ENCODE results near the gene PRDM16. TPM values are rescaled to one million over a fixed set of nuclear protein-coding genes. Genes with fewer than 3 reads are reported as not detected.

PRDM16 gene
- polyA plus RNA-seq, 2 donors = 0.15 to 0.28 TPM

DNA sequence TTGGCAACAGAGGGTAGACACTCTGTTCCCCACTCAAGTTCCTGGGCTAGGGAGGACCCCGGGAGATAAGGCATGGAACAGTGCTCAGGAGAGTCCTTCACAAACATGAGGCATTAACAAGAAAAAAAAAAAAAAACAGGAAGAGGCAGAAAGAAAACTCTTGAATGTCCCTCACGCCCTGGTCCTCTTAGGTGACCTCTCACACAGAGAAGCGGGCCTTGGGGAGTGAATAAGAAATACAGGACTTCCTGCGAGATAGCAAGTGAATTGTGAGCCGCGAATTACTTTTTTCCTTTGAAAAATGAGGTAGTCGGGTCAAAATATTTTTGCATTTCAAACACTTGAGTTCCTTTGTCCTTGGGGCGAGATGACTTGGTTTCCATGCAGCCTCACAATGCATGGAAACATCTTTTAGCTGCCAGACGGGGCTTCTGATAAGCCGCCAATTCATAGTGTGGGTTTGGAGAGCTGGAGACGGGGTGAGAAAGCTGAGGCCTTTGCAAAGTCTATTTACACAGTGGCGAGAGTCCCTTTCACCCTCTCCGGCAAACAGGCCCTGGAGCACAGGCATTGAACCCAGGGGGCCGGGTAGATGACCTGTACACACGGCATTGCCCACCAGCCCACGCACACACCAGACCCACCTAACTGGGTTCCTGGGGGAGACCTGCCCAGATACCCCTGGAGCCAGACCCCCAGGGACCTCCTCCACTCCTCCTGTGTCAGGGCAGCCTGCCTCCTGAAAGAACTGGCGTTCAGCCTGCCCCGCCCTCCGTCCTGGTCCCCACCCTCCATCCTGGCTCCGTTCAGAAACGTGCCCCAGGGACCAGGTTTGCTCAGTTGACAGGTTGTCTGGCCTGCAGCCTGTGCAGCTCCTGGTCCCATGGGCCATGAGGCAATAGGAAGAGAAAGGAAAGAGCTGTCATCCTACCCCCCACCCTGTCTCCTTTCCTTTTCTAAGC lies 192.3 kb downstream of the PRDM16 start:
- Histone ChIP-seq H3K4me1 (ENCODE audit: control insufficient read depth in 2 of 2, insufficient read depth in 2 of 2, low read length in 1 of 2) (no peaks in the 10 kb centered on the region), H3K9me3 (ENCODE audit: control insufficient read depth in 2 of 2, insufficient read depth in 1 of 2, low read depth in 1 of 2, low read length in 1 of 2) (peaks cover 0 to 3% of the 10 kb centered on the region in 2 donors), H3K27me3 (ENCODE audit: control insufficient read depth in 1 of 2, insufficient read depth in 2 of 2, low read length in 2 of 2) (no peaks in the 10 kb centered on the region), H3K36me3 (ENCODE audit: control insufficient read depth in 2 of 2, insufficient read depth in 2 of 2, low read length in 1 of 2) (no peaks in the 10 kb centered on the region), H3K4me3 (ENCODE audit: low read depth in 1 of 2, low read length in 2 of 2) (no peak overlapping the region), H3K27ac (ENCODE audit: low read depth in 2 of 2, low read length in 1 of 2) (no peak overlapping the region)
- 53% methylated on average over 20 to 21 of the region's 21 CpGs for WGBS, 2 donors

GRCh38 chr1:3261969-3262579 lies 193.1 kb downstream of the PRDM16 start:
- no peaks in the 10 kb centered on the region for H3K27me3 ChIP-seq (ENCODE audit: control insufficient read depth in 1 of 2, insufficient read depth in 2 of 2, low read length in 2 of 2)
- 64 to 69% methylated on average over 11 of the region's 11 CpGs for WGBS, 2 donors
- no peaks in the 10 kb centered on the region for H3K4me1 ChIP-seq (ENCODE audit: control insufficient read depth in 2 of 2, insufficient read depth in 2 of 2, low read length in 1 of 2)
- peaks cover 0 to 2% of the 10 kb centered on the region in 2 donors for H3K9me3 ChIP-seq (ENCODE audit: control insufficient read depth in 2 of 2, insufficient read depth in 1 of 2, low read depth in 1 of 2, low read length in 1 of 2)
- no peak overlapping the region for H3K4me3 ChIP-seq (ENCODE audit: low read depth in 1 of 2, low read length in 2 of 2)
- H3K27ac ChIP-seq (ENCODE audit: low read depth in 2 of 2, low read length in 1 of 2) = no peak overlapping the region
- no peaks in the 10 kb centered on the region for H3K36me3 ChIP-seq (ENCODE audit: control insufficient read depth in 2 of 2, insufficient read depth in 2 of 2, low read length in 1 of 2)

DNA sequence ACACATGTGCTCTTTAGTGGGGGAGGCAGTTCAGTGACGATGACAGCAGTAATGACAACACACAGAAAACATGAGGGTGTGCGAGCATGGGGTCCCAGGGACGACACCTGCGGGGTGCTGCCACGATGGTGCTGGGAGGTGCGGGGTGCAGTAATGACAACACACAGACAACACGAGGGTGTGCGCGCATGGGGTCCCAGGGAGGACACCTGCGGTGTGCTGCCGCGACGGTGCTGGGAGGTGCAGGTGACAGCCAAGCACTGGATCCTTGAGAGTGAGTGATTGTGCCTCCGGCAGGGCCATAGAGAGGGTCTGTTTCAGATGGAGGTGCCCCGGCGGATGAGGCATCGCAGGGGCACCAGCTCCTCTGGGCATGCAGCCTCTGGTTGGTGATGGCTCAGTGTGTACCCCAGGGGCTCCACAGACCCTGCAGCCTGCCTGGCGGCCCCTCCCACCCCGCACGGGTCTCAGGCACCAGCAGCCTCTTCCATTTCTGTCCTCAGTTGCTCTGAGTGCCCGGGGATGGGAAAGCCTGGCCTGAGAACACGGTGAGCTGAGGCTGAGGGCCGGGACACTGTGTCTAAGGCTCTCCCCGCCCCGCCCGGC lies 193.8 kb downstream of the PRDM16 start:
- no peak overlapping the region for H3K27ac ChIP-seq (ENCODE audit: low read depth in 2 of 2, low read length in 1 of 2)
- H3K36me3 ChIP-seq (ENCODE audit: control insufficient read depth in 2 of 2, insufficient read depth in 2 of 2, low read length in 1 of 2) = no peaks in the 10 kb centered on the region
- no peaks in the 10 kb centered on the region for H3K27me3 ChIP-seq (ENCODE audit: control insufficient read depth in 1 of 2, insufficient read depth in 2 of 2, low read length in 2 of 2)
- WGBS, 2 donors = 79 to 85% methylated on average over 26 of the region's 26 CpGs
- H3K4me1 ChIP-seq (ENCODE audit: control insufficient read depth in 2 of 2, insufficient read depth in 2 of 2, low read length in 1 of 2) = no peaks in the 10 kb centered on the region
- no peak overlapping the region for H3K4me3 ChIP-seq (ENCODE audit: low read depth in 1 of 2, low read length in 2 of 2)
- no peaks in the 10 kb centered on the region for H3K9me3 ChIP-seq (ENCODE audit: control insufficient read depth in 2 of 2, insufficient read depth in 1 of 2, low read depth in 1 of 2, low read length in 1 of 2)

GRCh38 chr1:3263790-3264189 lies 194.8 kb downstream of the PRDM16 start:
- Histone ChIP-seq H3K4me1 (ENCODE audit: control insufficient read depth in 2 of 2, insufficient read depth in 2 of 2, low read length in 1 of 2) (no peaks in the 10 kb centered on the region), H3K9me3 (ENCODE audit: control insufficient read depth in 2 of 2, insufficient read depth in 1 of 2, low read depth in 1 of 2, low read length in 1 of 2) (no peaks in the 10 kb centered on the region), H3K4me3 (ENCODE audit: low read depth in 1 of 2, low read length in 2 of 2) (no peak overlapping the region), H3K27ac (ENCODE audit: low read depth in 2 of 2, low read length in 1 of 2) (no peak overlapping the region), H3K36me3 (ENCODE audit: control insufficient read depth in 2 of 2, insufficient read depth in 2 of 2, low read length in 1 of 2) (no peaks in the 10 kb centered on the region), H3K27me3 (ENCODE audit: control insufficient read depth in 1 of 2, insufficient read depth in 2 of 2, low read length in 2 of 2) (no peaks in the 10 kb centered on the region)
- WGBS, 2 donors = 72 to 74% methylated on average over 10 of the region's 10 CpGs

DNA sequence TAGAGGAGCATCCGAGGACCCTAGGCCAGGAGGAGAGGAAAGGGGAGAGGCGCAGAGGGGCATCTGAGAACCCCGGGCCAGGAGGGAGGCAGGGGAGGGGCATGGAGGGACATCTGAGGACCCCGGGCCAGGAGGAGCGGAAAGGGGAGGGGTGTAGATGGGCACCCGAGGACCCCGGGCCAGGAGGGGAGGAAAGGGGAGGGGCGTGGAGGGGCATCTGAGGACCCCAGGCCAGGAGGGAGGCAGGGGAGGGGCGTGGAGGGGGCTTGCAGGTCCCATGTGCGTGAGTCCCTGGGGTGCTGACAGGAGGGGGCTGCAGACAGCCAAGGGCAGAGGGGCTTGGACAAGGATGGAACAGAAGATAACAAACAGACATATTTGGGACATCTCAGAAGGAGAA lies 195.5 kb downstream of the PRDM16 start:
- no peaks in the 10 kb centered on the region for H3K27me3 ChIP-seq (ENCODE audit: control insufficient read depth in 1 of 2, insufficient read depth in 2 of 2, low read length in 2 of 2)
- H3K9me3 ChIP-seq (ENCODE audit: control insufficient read depth in 2 of 2, insufficient read depth in 1 of 2, low read depth in 1 of 2, low read length in 1 of 2) = no peaks in the 10 kb centered on the region
- H3K27ac ChIP-seq (ENCODE audit: low read depth in 2 of 2, low read length in 1 of 2) = no peak overlapping the region
- 74 to 76% methylated on average over 10 of the region's 10 CpGs for WGBS, 2 donors
- H3K4me1 ChIP-seq (ENCODE audit: control insufficient read depth in 2 of 2, insufficient read depth in 2 of 2, low read length in 1 of 2) = no peaks in the 10 kb centered on the region
- no peaks in the 10 kb centered on the region for H3K36me3 ChIP-seq (ENCODE audit: control insufficient read depth in 2 of 2, insufficient read depth in 2 of 2, low read length in 1 of 2)
- no peak overlapping the region for H3K4me3 ChIP-seq (ENCODE audit: low read depth in 1 of 2, low read length in 2 of 2)

- Histone ChIP-seq H3K9me3 (ENCODE audit: control insufficient read depth in 2 of 2, insufficient read depth in 1 of 2, low read depth in 1 of 2, low read length in 1 of 2) (no peaks in the 10 kb centered on the region), H3K4me1 (ENCODE audit: control insufficient read depth in 2 of 2, insufficient read depth in 2 of 2, low read length in 1 of 2) (no peaks in the 10 kb centered on the region), H3K4me3 (ENCODE audit: low read depth in 1 of 2, low read length in 2 of 2) (no peak overlapping the region), H3K27ac (ENCODE audit: low read depth in 2 of 2, low read length in 1 of 2) (no peak overlapping the region), H3K27me3 (ENCODE audit: control insufficient read depth in 1 of 2, insufficient read depth in 2 of 2, low read length in 2 of 2) (no peaks in the 10 kb centered on the region), H3K36me3 (ENCODE audit: control insufficient read depth in 2 of 2, insufficient read depth in 2 of 2, low read length in 1 of 2) (no peaks in the 10 kb centered on the region)
- 81 to 86% methylated on average over 53 of the region's 53 CpGs for WGBS, 2 donors
Observed at GRCh38 chr1:3265835-3266805, 197.1 kb downstream of the PRDM16 start.

- no peak overlapping the region for H3K27ac ChIP-seq (ENCODE audit: low read depth in 2 of 2, low read length in 1 of 2)
- no peaks in the 10 kb centered on the region for H3K36me3 ChIP-seq (ENCODE audit: control insufficient read depth in 2 of 2, insufficient read depth in 2 of 2, low read length in 1 of 2)
- no peaks in the 10 kb centered on the region for H3K4me1 ChIP-seq (ENCODE audit: control insufficient read depth in 2 of 2, insufficient read depth in 2 of 2, low read length in 1 of 2)
- no peaks in the 10 kb centered on the region for H3K27me3 ChIP-seq (ENCODE audit: control insufficient read depth in 1 of 2, insufficient read depth in 2 of 2, low read length in 2 of 2)
- H3K9me3 ChIP-seq (ENCODE audit: control insufficient read depth in 2 of 2, insufficient read depth in 1 of 2, low read depth in 1 of 2, low read length in 1 of 2) = no peaks in the 10 kb centered on the region
- no peak overlapping the region for H3K4me3 ChIP-seq (ENCODE audit: low read depth in 1 of 2, low read length in 2 of 2)
- WGBS, 2 donors = 86 to 87% methylated on average over 27 of the region's 27 CpGs
Observed at GRCh38 chr1:3266870-3267549, 198.0 kb downstream of the PRDM16 start.

DNA sequence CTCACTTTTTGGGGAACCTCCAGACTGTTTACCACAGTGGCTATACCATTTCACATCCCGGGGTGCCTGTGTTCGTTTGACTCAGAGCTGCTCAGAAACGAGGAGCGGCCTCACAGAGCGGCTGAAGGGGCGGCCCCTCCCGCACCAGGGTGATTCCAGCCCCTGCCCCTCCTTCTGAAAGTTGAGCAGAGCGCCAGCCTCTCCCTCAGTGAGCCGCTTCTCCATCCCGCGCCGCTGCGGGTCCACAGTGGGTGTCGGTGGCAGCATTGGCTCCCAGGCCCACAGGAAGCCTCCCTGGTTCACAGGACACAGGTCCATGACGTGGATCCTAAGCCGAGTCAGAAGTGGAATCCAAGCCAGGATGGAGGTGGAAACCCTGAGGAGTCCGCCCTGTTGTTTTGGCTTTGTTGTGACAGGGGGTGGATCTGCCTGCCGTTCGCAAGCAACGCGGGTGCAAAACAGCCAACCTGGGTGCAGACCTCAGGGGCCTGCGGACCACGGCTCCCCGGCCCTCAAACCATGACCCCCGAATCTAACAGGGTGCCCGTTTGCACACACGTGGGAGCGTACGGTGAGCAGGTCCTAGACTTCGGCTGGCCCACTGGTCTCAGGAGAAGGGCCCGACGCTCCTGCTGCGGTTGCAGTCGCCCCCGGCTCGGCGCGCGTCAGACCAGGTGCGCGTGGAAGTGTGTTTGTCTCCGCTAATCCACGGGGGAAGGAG lies 198.7 kb downstream of the PRDM16 start:
- WGBS, 2 donors = 84 to 87% methylated on average over 43 of the region's 43 CpGs
- H3K27ac ChIP-seq (ENCODE audit: low read depth in 2 of 2, low read length in 1 of 2) = no peak overlapping the region
- no peaks in the 10 kb centered on the region for H3K36me3 ChIP-seq (ENCODE audit: control insufficient read depth in 2 of 2, insufficient read depth in 2 of 2, low read length in 1 of 2)
- H3K4me1 ChIP-seq (ENCODE audit: control insufficient read depth in 2 of 2, insufficient read depth in 2 of 2, low read length in 1 of 2) = no peaks in the 10 kb centered on the region
- no peak overlapping the region for H3K4me3 ChIP-seq (ENCODE audit: low read depth in 1 of 2, low read length in 2 of 2)
- H3K27me3 ChIP-seq (ENCODE audit: control insufficient read depth in 1 of 2, insufficient read depth in 2 of 2, low read length in 2 of 2) = no peaks in the 10 kb centered on the region
- no peaks in the 10 kb centered on the region for H3K9me3 ChIP-seq (ENCODE audit: control insufficient read depth in 2 of 2, insufficient read depth in 1 of 2, low read depth in 1 of 2, low read length in 1 of 2)

All from esophagus (tissue), 2 donors.